Osteocyte (in vitro differentiated cells): ENCODE data around the gene CRTC1. TPM values are rescaled to one million over a fixed set of nuclear protein-coding genes. Genes with fewer than 3 reads are reported as not detected.
A peak's percentile ranks its signal among the peaks of the same experiment; 100 is the strongest.
"Not testable (repeated sequence)": the region's sequence is repeated elsewhere in the genome, so short reads cannot be mapped to it uniquely, and the experiment has no call there.

Experiments used
- DNase-seq: peaks from one replicate; pipeline ENCODE4 v3.0.0; 2021; ENCODE audit warnings: mixed read lengths; ENCODE audit not compliant: unreplicated experiment; ENCODE audit errors: extremely low spot score
- H3K27ac Mint-ChIP-seq: one replicate; pipeline ENCODE4 v1.8.0; 2021; ENCODE audit warnings: mild to moderate bottlenecking, mixed read lengths; ENCODE audit not compliant: unreplicated experiment
- H3K27me3 Mint-ChIP-seq: one replicate; pipeline ENCODE4 v1.8.0; 2021; ENCODE audit warnings: mixed read lengths; ENCODE audit not compliant: unreplicated experiment
- H3K36me3 Mint-ChIP-seq: one replicate; pipeline ENCODE4 v1.8.0; 2021; ENCODE audit warnings: mixed read lengths; ENCODE audit not compliant: unreplicated experiment
- H3K4me1 Mint-ChIP-seq: one replicate; pipeline ENCODE4 v1.8.0; 2021; ENCODE audit warnings: mixed read lengths; ENCODE audit not compliant: unreplicated experiment
- H3K4me3 Mint-ChIP-seq: one replicate; pipeline ENCODE4 v1.8.0; 2021; ENCODE audit warnings: mild to moderate bottlenecking, moderate library complexity, mixed read lengths; ENCODE audit not compliant: unreplicated experiment
- H3K9me3 Mint-ChIP-seq: one replicate; pipeline ENCODE4 v1.8.0; 2021; ENCODE audit warnings: mixed read lengths; ENCODE audit not compliant: unreplicated experiment
- CTCF ChIP-seq: fragments of 200-600 bp; sonication (generic); IDR thresholded peaks from 2 replicates; pipeline ENCODE4 v1.5.0; 2021; ENCODE audit warnings: antibody characterized with exemption, mild to moderate bottlenecking, moderate library complexity
- total RNA-seq: library from RNA; stranded (reverse); gene quantifications from 2 replicates; pipeline ENCODE4 v1.2.1, GENCODE V29; 2021

The CRTC1 gene
- total RNA-seq, 1 donor from 2014 or later = 25.7 TPM

GRCh38 chr19:18814063-18814462 lies 130.6 kb downstream of the CRTC1 start:
- H3K4me3 Mint-ChIP-seq = no peak overlapping the region
- peak; percentile 49 for TF ChIP-seq CTCF
- no peaks in the 10 kb centered on the region for H3K36me3 Mint-ChIP-seq
- peaks cover 12% of the 10 kb centered on the region for H3K27me3 Mint-ChIP-seq
- no peak overlapping the region for H3K27ac Mint-ChIP-seq
- DNase-seq = no peak
- no peaks in the 10 kb centered on the region for H3K9me3 Mint-ChIP-seq
- peaks cover 6% of the 10 kb centered on the region for H3K4me1 Mint-ChIP-seq

- H3K9me3 Mint-ChIP-seq = no peaks in the 10 kb centered on the region
- H3K4me3 Mint-ChIP-seq = no peak overlapping the region
- no peak overlapping the region for H3K27ac Mint-ChIP-seq
- no peaks in the 10 kb centered on the region for H3K36me3 Mint-ChIP-seq
- no peak for TF ChIP-seq CTCF
- H3K4me1 Mint-ChIP-seq = peaks cover 6% of the 10 kb centered on the region
- no peak for DNase-seq
- H3K27me3 Mint-ChIP-seq = peaks cover 9% of the 10 kb centered on the region
Observed at GRCh38 chr19:18815673-18816072, 132.2 kb downstream of the CRTC1 start.

- not testable (repeated sequence) for H3K27ac Mint-ChIP-seq, H3K9me3 Mint-ChIP-seq, H3K27me3 Mint-ChIP-seq, H3K4me3 Mint-ChIP-seq, DNase-seq, H3K4me1 Mint-ChIP-seq, H3K36me3 Mint-ChIP-seq
Observed at GRCh38 chr19:18816645-18817044, 133.2 kb downstream of the CRTC1 start.

GRCh38 chr19:18817574-18817973 lies 134.1 kb downstream of the CRTC1 start:
- DNase-seq = no peak
- Mint-ChIP-seq H3K9me3 (no peaks in the 10 kb centered on the region), H3K27me3 (peaks cover 4% of the 10 kb centered on the region), H3K4me1 (peaks cover 6% of the 10 kb centered on the region), H3K27ac (no peak overlapping the region), H3K36me3 (no peaks in the 10 kb centered on the region), H3K4me3 (no peak overlapping the region)
- no peak for TF ChIP-seq CTCF

GRCh38 chr19:18828786-18829185 lies 145.3 kb downstream of the CRTC1 start:
- DNase-seq = no peak
- Mint-ChIP-seq H3K27me3 (peaks cover 5% of the 10 kb centered on the region), H3K36me3 (no peaks in the 10 kb centered on the region), H3K4me3 (no peak overlapping the region), H3K27ac (no peak overlapping the region), H3K4me1 (peaks cover 11% of the 10 kb centered on the region), H3K9me3 (peaks cover 4% of the 10 kb centered on the region)
- no peak for TF ChIP-seq CTCF

GRCh38 chr19:18830488-18830887 lies 147.0 kb downstream of the CRTC1 start:
- peak overlapping the region; percentile 76 for H3K4me3 Mint-ChIP-seq
- H3K4me1 Mint-ChIP-seq = peaks cover 25% of the 10 kb centered on the region
- no peak for DNase-seq
- TF ChIP-seq CTCF = no peak
- H3K27ac Mint-ChIP-seq = no peak overlapping the region
- H3K27me3 Mint-ChIP-seq = peaks cover 5% of the 10 kb centered on the region
- H3K9me3 Mint-ChIP-seq = peaks cover 4% of the 10 kb centered on the region
- no peaks in the 10 kb centered on the region for H3K36me3 Mint-ChIP-seq
